Skeletal muscle tissue (tissue), 5 donors: Measurements from ENCODE around the gene LILRA2. TPM values are rescaled to one million over a fixed set of nuclear protein-coding genes. Genes with fewer than 3 reads are reported as not detected.
"Not testable (repeated sequence)": the region's sequence is repeated elsewhere in the genome, so short reads cannot be mapped to it uniquely, and the experiment has no call there.

Source experiments
- H3K27ac ChIP-seq: one replicate; pipeline ENCODE4 v1.7.0; 2013; ENCODE audit warnings: mild to moderate bottlenecking, low read depth, low read length, inconsistent platforms
- H3K27me3 ChIP-seq, 3 donors: one replicate each; pipeline ENCODE4 v1.7.0; 2013; ENCODE audit warnings: low read length in 3 of 3; ENCODE audit not compliant: control insufficient read depth in 3 of 3, insufficient read depth in 3 of 3
- H3K36me3 ChIP-seq, 3 donors: one replicate each; pipeline ENCODE4 v1.7.0; 2013; ENCODE audit warnings: low read length in 3 of 3; ENCODE audit not compliant: control insufficient read depth in 3 of 3, insufficient read depth in 3 of 3
- H3K4me1 ChIP-seq, 3 donors: one replicate each; pipeline ENCODE4 v1.7.0; 2013; ENCODE audit warnings: low read length in 3 of 3, mild to moderate bottlenecking in 3 of 3; ENCODE audit not compliant: control insufficient read depth in 3 of 3, insufficient read depth in 3 of 3
- H3K4me3 ChIP-seq, 3 donors: one replicate each; pipeline ENCODE4 v1.7.0; 2013; ENCODE audit warnings: low read length in 3 of 3
- H3K9ac ChIP-seq, 3 donors: one replicate each; pipeline ENCODE4 v1.7.0; 2013; ENCODE audit warnings: low read length in 3 of 3, mild to moderate bottlenecking in 3 of 3, moderate library complexity in 2 of 3, low read depth in 1 of 3
- H3K9me3 ChIP-seq, 3 donors: one replicate each; pipeline ENCODE4 v1.7.0; 2013; ENCODE audit warnings: low read length in 3 of 3; ENCODE audit not compliant: control insufficient read depth in 3 of 3
- small RNA-seq: library from RNA; depleted of rRNA; stranded (forward); fragments of <200 nt; gene quantifications from one replicate; pipeline ENCODE3, GENCODE V24; 2014
- total RNA-seq: library from RNA; depleted of rRNA; stranded (reverse); fragments of >200 nt; gene quantifications from one replicate; pipeline ENCODE4 v1.2.3, GENCODE V29; 2014
- donor health status: Osteomylitis.

Gene LILRA2
- total RNA-seq, 1 donor from 2014 or later, result 1.0 TPM

- H3K4me1 ChIP-seq, H3K27ac ChIP-seq, H3K36me3 ChIP-seq, H3K9ac ChIP-seq, H3K4me3 ChIP-seq, H3K9me3 ChIP-seq, H3K27me3 ChIP-seq: not testable (repeated sequence)
Observed at GRCh38 chr19:54636081-54636480, 62.5 kb downstream of the LILRA2 start.

- H3K4me3 ChIP-seq, result no peak overlapping the region
- no peaks in the 10 kb centered on the region for H3K36me3 ChIP-seq
- peaks cover 0 to 5% (median 0%) of the 10 kb centered on the region in 3 donors for H3K9me3 ChIP-seq
- H3K27ac ChIP-seq, result no peak overlapping the region
- H3K4me1 ChIP-seq, result no peaks in the 10 kb centered on the region
- no peak overlapping the region for H3K9ac ChIP-seq
- H3K27me3 ChIP-seq, result no peaks in the 10 kb centered on the region
Observed at GRCh38 chr19:54638683-54639082, 65.1 kb downstream of the LILRA2 start.

Small RNA genes within 50 kb of the gene (small RNA-seq; reads per million reads assigned to genes)
- not detected for gene AC245036.2

Other genes starting within 250 kb of the LILRA2 start
- gene LILRA4, start 234.6 kb upstream of the LILRA2 start, total RNA-seq, result under 0.01 TPM
- gene LAIR1, start 208.9 kb upstream of the LILRA2 start, total RNA-seq, result 8.4 TPM
- gene TTYH1, start 158.3 kb upstream of the LILRA2 start, total RNA-seq, result 1.0 TPM
- gene LENG8, start 124.6 kb upstream of the LILRA2 start, total RNA-seq, result 15.1 TPM
- gene LENG9, start 110.0 kb upstream of the LILRA2 start, total RNA-seq, result 4.2 TPM
- gene CDC42EP5, start 100.5 kb upstream of the LILRA2 start, total RNA-seq, result 31.8 TPM
- gene LAIR2, start 71.0 kb upstream of the LILRA2 start, total RNA-seq, result not detected
- not detected for gene LILRA1, start 19.8 kb downstream of the LILRA2 start, total RNA-seq
- 1.0 TPM for gene LILRB1, start 56.7 kb downstream of the LILRA2 start, total RNA-seq
- 0.52 TPM for gene LILRB4, start 89.2 kb downstream of the LILRA2 start, total RNA-seq
- not detected for gene KIR3DL3, start 150.7 kb downstream of the LILRA2 start, total RNA-seq
- gene KIR2DL3, start 164.7 kb downstream of the LILRA2 start, total RNA-seq, result not detected
- not detected for gene KIR2DL1, start 196.0 kb downstream of the LILRA2 start, total RNA-seq
- not detected for gene KIR2DL4, start 229.8 kb downstream of the LILRA2 start, total RNA-seq
- not detected for gene KIR3DL1, start 242.7 kb downstream of the LILRA2 start, total RNA-seq